DND-41 (cell line): Measurements from ENCODE around the gene SLC25A13.

Source experiments
- EZH2 ChIP-seq: IDR thresholded peaks from 3 replicates; pipeline ENCODE4 v1.6.1; 2012; ENCODE audit warnings: borderline replicate concordance, low read depth, mild to moderate bottlenecking, moderate library complexity, low read length, inconsistent platforms; ENCODE audit not compliant: severe bottlenecking
- TF ChIP-seq, protein P1 (sequence below): IDR thresholded peaks from 2 replicates; pipeline ENCODE4 v1.5.1; 2012; ENCODE audit warnings: borderline replicate concordance, low read length, moderate library complexity, mild to moderate bottlenecking; ENCODE audit not compliant: poor library complexity, severe bottlenecking; ENCODE audit errors: extremely low read depth

DNA sequence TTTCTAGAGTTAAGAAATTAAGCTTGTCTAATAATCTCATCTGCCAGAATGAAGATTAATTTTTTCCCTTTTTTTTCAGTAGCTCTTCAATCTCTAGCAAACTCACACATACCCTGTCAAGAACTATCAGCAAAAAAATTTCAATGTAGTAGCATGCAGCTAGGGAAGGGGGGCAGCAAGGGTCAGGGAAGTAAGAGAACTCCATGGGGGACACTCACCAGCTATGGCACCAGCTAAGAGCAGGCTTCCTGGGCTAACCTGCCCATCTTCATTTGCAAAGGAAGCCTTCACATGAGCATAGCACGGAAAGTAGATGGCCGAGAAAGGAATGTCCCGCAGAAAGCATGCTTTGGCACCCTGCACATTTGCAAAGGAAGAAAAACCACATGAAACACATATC, 190.4 kb downstream of the SLC25A13 start:
- TF ChIP-seq, protein P1, sequence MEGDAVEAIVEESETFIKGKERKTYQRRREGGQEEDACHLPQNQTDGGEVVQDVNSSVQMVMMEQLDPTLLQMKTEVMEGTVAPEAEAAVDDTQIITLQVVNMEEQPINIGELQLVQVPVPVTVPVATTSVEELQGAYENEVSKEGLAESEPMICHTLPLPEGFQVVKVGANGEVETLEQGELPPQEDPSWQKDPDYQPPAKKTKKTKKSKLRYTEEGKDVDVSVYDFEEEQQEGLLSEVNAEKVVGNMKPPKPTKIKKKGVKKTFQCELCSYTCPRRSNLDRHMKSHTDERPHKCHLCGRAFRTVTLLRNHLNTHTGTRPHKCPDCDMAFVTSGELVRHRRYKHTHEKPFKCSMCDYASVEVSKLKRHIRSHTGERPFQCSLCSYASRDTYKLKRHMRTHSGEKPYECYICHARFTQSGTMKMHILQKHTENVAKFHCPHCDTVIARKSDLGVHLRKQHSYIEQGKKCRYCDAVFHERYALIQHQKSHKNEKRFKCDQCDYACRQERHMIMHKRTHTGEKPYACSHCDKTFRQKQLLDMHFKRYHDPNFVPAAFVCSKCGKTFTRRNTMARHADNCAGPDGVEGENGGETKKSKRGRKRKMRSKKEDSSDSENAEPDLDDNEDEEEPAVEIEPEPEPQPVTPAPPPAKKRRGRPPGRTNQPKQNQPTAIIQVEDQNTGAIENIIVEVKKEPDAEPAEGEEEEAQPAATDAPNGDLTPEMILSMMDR: no peak
- no peak for TF ChIP-seq EZH2
